ENCODE data around the gene SLC46A3.
"Not testable (repeated sequence)": the region's sequence is repeated elsewhere in the genome, so short reads cannot be mapped to it uniquely, and the experiment has no call there.

Gene SLC46A3

GRCh38 chr13:28730762-28731161 is 12.0 kb upstream of the SLC46A3 start:
- DNase-seq, result no peak

GRCh38 chr13:28729541-28729940 is 10.8 kb upstream of the SLC46A3 start:
- DNase-seq, result no peak

GRCh38 chr13:28728642-28729041 is 9.9 kb upstream of the SLC46A3 start:
- DNase-seq, result peak; percentile 23

GRCh38 chr13:28725046-28725610 is 6.4 kb upstream of the SLC46A3 start:
- peak; percentile 42 for DNase-seq

- no peak for DNase-seq
These were observed 5.0 kb upstream of the SLC46A3 start for GRCh38 chr13:28723806-28724205.

- DNase-seq, result no peak
These were observed 671 bp upstream of the SLC46A3 start for GRCh38 chr13:28719227-28720055.

- DNase-seq, result peak; percentile 47
These were observed 601 bp downstream of the SLC46A3 start for GRCh38 chr13:28718196-28718542.

- DNase-seq, result no peak
These were observed 1.6 kb downstream of the SLC46A3 start for GRCh38 chr13:28717170-28717569.

GRCh38 chr13:28716511-28716910 is 2.3 kb downstream of the SLC46A3 start:
- peak; percentile 16 for DNase-seq

GRCh38 chr13:28714651-28715050 is 4.1 kb downstream of the SLC46A3 start:
- no peak for DNase-seq

GRCh38 chr13:28710161-28710560 is 8.6 kb downstream of the SLC46A3 start:
- DNase-seq, result no peak

GRCh38 chr13:28707629-28708427 is 10.9 kb downstream of the SLC46A3 start:
- DNase-seq, result peak; percentile 76

GRCh38 chr13:28705461-28706083 is 13.2 kb downstream of the SLC46A3 start:
- no peak for DNase-seq

- DNase-seq, result peak; percentile 6
These were observed 13.9 kb downstream of the SLC46A3 start for GRCh38 chr13:28704919-28705318.

GRCh38 chr13:28704282-28704681 is 14.5 kb downstream of the SLC46A3 start:
- DNase-seq, result no peak

GRCh38 chr13:28699246-28699645 is 19.5 kb downstream of the SLC46A3 start:
- DNase-seq, result no peak

GRCh38 chr13:28697441-28697840 is 21.3 kb downstream of the SLC46A3 start:
- no peak for DNase-seq

GRCh38 chr13:28693605-28694491 is 24.9 kb downstream of the SLC46A3 start:
- not testable (repeated sequence) for DNase-seq

GRCh38 chr13:28685892-28686291 is 32.9 kb downstream of the SLC46A3 start:
- peak; percentile 14 for DNase-seq

GRCh38 chr13:28685114-28685513 is 33.7 kb downstream of the SLC46A3 start:
- DNase-seq, result no peak

- DNase-seq, result no peak
These were observed 34.5 kb downstream of the SLC46A3 start for GRCh38 chr13:28684257-28684656.

GRCh38 chr13:28683169-28683568 is 35.6 kb downstream of the SLC46A3 start:
- not testable (repeated sequence) for DNase-seq
